GM21619 (cell line): ENCODE data around the gene ST3GAL5.

ENCODE experiments used
- ATAC-seq: cut with Tn5 transposase; IDR thresholded peaks from one replicate; pipeline ENCODE4 v1.9.1; 2021; ENCODE audit not compliant: unreplicated experiment

The ST3GAL5 gene

GRCh38 chr2:85793584-85793983 lies 95.2 kb downstream of the ST3GAL5 start:
- no peak for ATAC-seq

- ATAC-seq = no peak
Observed at GRCh38 chr2:85792783-85793441, 95.9 kb downstream of the ST3GAL5 start.

- no peak for ATAC-seq
Observed at GRCh38 chr2:85791704-85792565, 96.9 kb downstream of the ST3GAL5 start.

GRCh38 chr2:85790499-85791188 lies 98.1 kb downstream of the ST3GAL5 start:
- ATAC-seq = no peak

GRCh38 chr2:85790032-85790431 lies 98.8 kb downstream of the ST3GAL5 start:
- no peak for ATAC-seq

DNA sequence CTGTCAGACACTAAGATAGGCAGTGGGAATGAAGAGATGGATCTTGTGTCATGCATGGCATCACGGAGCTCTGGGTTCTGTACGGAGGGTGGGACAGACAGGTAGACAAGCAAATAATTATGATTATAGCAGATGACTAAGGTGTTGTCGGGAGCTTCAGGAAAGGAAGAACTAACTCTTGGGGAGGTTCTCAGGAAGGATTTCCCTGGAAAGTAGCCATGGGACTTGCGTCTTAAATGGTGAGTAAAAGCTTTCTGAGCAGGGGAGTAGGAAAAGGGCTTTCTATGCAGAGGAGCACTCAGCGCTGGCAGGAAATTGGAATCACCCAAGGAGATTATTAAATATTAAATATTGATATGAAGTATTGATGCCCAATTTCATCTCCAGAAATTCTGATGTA lies 99.5 kb downstream of the ST3GAL5 start:
- no peak for ATAC-seq

DNA sequence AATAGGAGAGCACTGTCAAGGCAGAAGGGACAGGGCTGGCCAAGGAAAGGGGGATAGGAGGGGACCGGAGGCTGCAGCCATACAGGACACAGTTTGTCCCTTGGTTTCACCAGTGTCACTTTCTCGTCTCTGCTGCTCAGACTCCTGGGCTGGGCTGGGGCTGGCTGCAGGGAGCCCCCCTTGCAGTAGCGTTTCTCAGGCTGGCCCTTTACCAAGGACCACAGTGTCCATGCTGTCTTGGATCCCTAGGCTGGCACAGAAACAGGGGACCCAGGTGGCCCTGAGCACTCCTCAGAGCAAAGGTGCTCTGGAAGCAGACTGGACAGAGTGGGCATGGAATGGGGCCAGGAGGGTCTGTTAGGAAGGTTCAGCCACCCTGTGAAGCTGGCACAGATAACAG lies 100.2 kb downstream of the ST3GAL5 start:
- no peak for ATAC-seq

DNA sequence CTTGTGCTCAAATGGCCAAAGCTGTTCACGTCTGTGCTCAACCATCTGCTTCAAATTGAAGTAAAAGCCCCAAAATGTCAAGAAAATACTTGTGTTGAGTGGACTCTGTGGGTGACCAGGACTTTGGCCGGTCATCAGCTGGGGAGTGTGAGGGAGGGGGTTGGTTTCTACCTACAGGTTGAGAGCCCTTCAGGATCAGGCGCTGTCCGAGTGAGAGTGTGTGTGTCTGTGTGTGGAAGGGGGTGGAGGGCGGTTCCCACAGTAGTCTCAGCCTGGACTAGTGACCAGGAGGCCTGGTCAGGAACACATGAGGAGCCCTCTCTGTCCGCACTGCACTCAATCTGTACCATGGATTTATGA lies 100.8 kb downstream of the ST3GAL5 start:
- ATAC-seq = no peak

DNA sequence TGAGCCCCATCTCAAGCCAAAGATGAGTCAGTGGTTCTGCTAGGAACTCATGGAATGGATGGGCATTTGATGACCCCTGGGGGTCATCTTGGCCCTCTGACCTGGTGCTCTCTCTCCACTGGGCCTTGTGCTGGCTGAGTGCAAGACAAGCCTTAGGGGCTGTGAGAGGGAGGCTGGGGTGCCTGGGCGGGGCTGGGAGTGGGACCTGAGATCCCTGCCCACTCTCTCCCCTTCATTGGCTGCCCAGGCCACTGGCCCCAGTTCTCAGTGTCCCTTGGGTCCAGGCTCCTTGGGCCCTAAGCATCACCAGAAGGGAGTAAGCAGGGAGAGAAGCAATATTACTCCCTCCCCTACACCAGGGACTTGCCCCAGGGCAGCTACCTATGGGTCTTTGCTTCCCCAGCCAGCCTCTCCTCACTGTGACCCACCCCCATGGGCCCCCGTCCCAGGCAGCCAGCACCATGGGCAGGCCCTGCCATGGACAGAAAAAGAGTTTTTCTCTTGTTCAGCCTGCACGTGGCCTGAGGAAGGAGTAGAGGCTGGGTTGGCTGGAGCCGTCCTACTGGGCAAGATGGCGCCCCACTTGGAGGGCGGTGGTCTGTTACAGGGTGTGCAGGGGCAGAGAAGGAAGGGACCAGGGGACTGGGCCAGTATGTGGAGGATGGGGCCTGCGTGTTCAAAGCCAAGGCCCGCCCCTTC lies 101.4 kb downstream of the ST3GAL5 start:
- ATAC-seq = no peak
